A673 (cell line): Measurements from ENCODE around the gene TMEM92. TPM values are rescaled to one million over a fixed set of nuclear protein-coding genes. Genes with fewer than 3 reads are reported as not detected.

Experiments
- BruUV-seq: library from RNA; stranded (reverse); fragments of 400-500 nt; replicated peaks from 2 replicates; lab custom pipeline; 2021; lab: Mats Ljungman, UMichigan
- CTCF ChIA-PET: fragments of 300-600 bp; sonication (Branson Sonifier 250); formaldehyde crosslinking; loops from one replicate; lab custom pipeline; 2022; ENCODE audit warnings: antibody characterized with exemption; lab: Charles Lee
- POLR2A ChIA-PET: fragments of 300-600 bp; sonication (Branson Sonifier 250); formaldehyde crosslinking; loops from one replicate; lab custom pipeline; 2022; ENCODE audit warnings: antibody characterized with exemption; ENCODE audit not compliant: low non-redundant PET; lab: Charles Lee
- DNase-seq: peaks from one replicate; pipeline ENCODE4 v3.0.0-alpha.2; 2015; ENCODE audit warnings: low spot score
- H3K27ac ChIP-seq: fragments of 200-600 bp; sonication (generic); 2 replicates; pipeline ENCODE4 v1.5.1; 2016; ENCODE audit warnings: mixed run types, low read depth, mild to moderate bottlenecking, mixed read lengths, antibody characterized with exemption, low read length; ENCODE audit not compliant: poor library complexity, severe bottlenecking
- H3K27me3 ChIP-seq: fragments of 200-600 bp; sonication (generic); replicated peaks from 2 replicates; pipeline ENCODE4 v1.6.1; 2017; ENCODE audit warnings: mixed run types, low read depth, mild to moderate bottlenecking, mixed read lengths, antibody characterized with exemption, low read length; ENCODE audit not compliant: insufficient read depth, poor library complexity
- H3K36me3 ChIP-seq: fragments of 200-600 bp; sonication (generic); 2 replicates; pipeline ENCODE4 v1.6.1; 2016; ENCODE audit warnings: mixed run types, mild to moderate bottlenecking, mixed read lengths, antibody characterized with exemption, low read length; ENCODE audit not compliant: insufficient read depth, poor library complexity, severe bottlenecking
- H3K4me1 ChIP-seq: fragments of 200-600 bp; sonication (generic); 2 replicates; pipeline ENCODE4 v1.6.1; 2017; ENCODE audit warnings: mixed run types, mild to moderate bottlenecking, mixed read lengths, antibody characterized with exemption, low read length; ENCODE audit not compliant: insufficient read depth, poor library complexity, severe bottlenecking
- H3K4me3 ChIP-seq: fragments of 200-600 bp; sonication (generic); 2 replicates; pipeline ENCODE4 v1.5.1; 2016; ENCODE audit warnings: low read depth, mixed run types, mild to moderate bottlenecking, mixed read lengths, low read length; ENCODE audit not compliant: poor library complexity, severe bottlenecking
- H3K9me3 ChIP-seq: fragments of 200-600 bp; sonication (generic); 2 replicates; pipeline ENCODE4 v1.6.1; 2016; ENCODE audit warnings: mixed run types, low read depth, mild to moderate bottlenecking, mixed read lengths, antibody characterized with exemption, low read length; ENCODE audit not compliant: poor library complexity, severe bottlenecking
- CTCF ChIP-seq: fragments of 300-800, 200-600 bp; sonication (generic); conservative IDR thresholded peaks from 2 replicates; pipeline ENCODE4 v1.5.1; 2017; ENCODE audit warnings: low read depth, mild to moderate bottlenecking, antibody characterized with exemption, low read length, moderate library complexity, mixed read lengths
- EZH2 ChIP-seq: fragments of 200-600 bp; sonication (generic); IDR thresholded peaks from 2 replicates; pipeline ENCODE4 v1.6.1; 2017; ENCODE audit warnings: borderline replicate concordance, low read depth, mild to moderate bottlenecking, mixed read lengths, antibody characterized with exemption, low read length; ENCODE audit not compliant: poor library complexity, severe bottlenecking
- intact Hi-C: fragments of 100-400 bp; cut with micrococcal nuclease; formaldehyde crosslinking; loops from one replicate; pipeline ENCODE4 v1.10.0; 2022; ENCODE audit not compliant: unreplicated experiment
- total RNA-seq: library from RNA; stranded (reverse); gene quantifications from 2 replicates; pipeline ENCODE4 v1.2.3, GENCODE V29; 2021

The TMEM92 gene
- total RNA-seq, 1 experiment from 2014 or later = 0.19 TPM

- no peak for DNase-seq
- H3K27ac ChIP-seq = no peak overlapping the region
- no peaks in the 10 kb centered on the region for H3K4me1 ChIP-seq
- no peak for TF ChIP-seq CTCF
- no peak for TF ChIP-seq EZH2
- H3K4me3 ChIP-seq = no peak overlapping the region
- H3K9me3 ChIP-seq = peaks cover 13% of the 10 kb centered on the region
- H3K27me3 ChIP-seq = no peaks in the 10 kb centered on the region
- CTCF ChIA-PET = no interaction called here
- intact Hi-C loops = no loop called here
- BruUV-seq = no TSS peak
- H3K36me3 ChIP-seq = no peaks in the 10 kb centered on the region
- POLR2A ChIA-PET = no interaction called here
Observed at GRCh38 chr17:50248255-50248654, 26.0 kb upstream of the TMEM92 start.

- BruUV-seq = no TSS peak
- Histone ChIP-seq H3K27me3 (no peaks in the 10 kb centered on the region), H3K4me3 (no peak overlapping the region), H3K4me1 (no peaks in the 10 kb centered on the region), H3K36me3 (no peaks in the 10 kb centered on the region), H3K27ac (no peak overlapping the region), H3K9me3 (peaks cover 9% of the 10 kb centered on the region)
- ChIA-PET CTCF (no interaction called here), POLR2A (no interaction called here)
- intact Hi-C loops = no loop called here
- DNase-seq = no peak
- no peak for TF ChIP-seq EZH2
- TF ChIP-seq CTCF = no peak
Observed at GRCh38 chr17:50252781-50253180, 21.5 kb upstream of the TMEM92 start.

GRCh38 chr17:50255766-50256635 is 18.3 kb upstream of the TMEM92 start:
- H3K27ac ChIP-seq = no peak overlapping the region
- no peaks in the 10 kb centered on the region for H3K4me1 ChIP-seq
- no peaks in the 10 kb centered on the region for H3K36me3 ChIP-seq
- TF ChIP-seq EZH2 (no peak), CTCF (no peak)
- H3K4me3 ChIP-seq = no peak overlapping the region
- CTCF ChIA-PET = interaction anchor here (0.6 kb wide), 1 partner anchor 56 kb away, joined by 3 read pairs; no protein-coding TSS in a partner anchor
- no peaks in the 10 kb centered on the region for H3K27me3 ChIP-seq
- no TSS peak for BruUV-seq
- DNase-seq = no peak
- POLR2A ChIA-PET = interaction anchor here (0.5 kb wide), 1 partner anchor 1561 kb away, joined by 8 read pairs; no protein-coding TSS in a partner anchor
- no peaks in the 10 kb centered on the region for H3K9me3 ChIP-seq
- intact Hi-C loops = no loop called here
